OCI-LY7 (cell line): ENCODE results near the gene METTL1. TPM values are rescaled to one million over a fixed set of nuclear protein-coding genes. Genes with fewer than 3 reads are reported as not detected.

ENCODE experiments used
- BruUV-seq: library from RNA; stranded (reverse); fragments of 400-500 nt; replicated peaks from 2 replicates; lab custom pipeline; 2021; lab: Mats Ljungman, UMichigan
- CTCF ChIA-PET: fragments of 300-600 bp; sonication (Branson Sonifier 250); formaldehyde crosslinking; loops from one replicate; lab custom pipeline; 2022; ENCODE audit warnings: antibody characterized with exemption; ENCODE audit not compliant: unreplicated experiment; lab: Charles Lee
- POLR2A ChIA-PET: fragments of 300-600 bp; sonication (Branson Sonifier 250); formaldehyde crosslinking; loops from one replicate; lab custom pipeline; 2022; ENCODE audit warnings: antibody characterized with exemption; lab: Charles Lee
- DNase-seq: peaks from one replicate; pipeline ENCODE4 v3.0.0-alpha.2; 2015; ENCODE audit warnings: low spot score
- H2AFZ ChIP-seq: fragments of 200-600 bp; sonication (generic), shearing (Covaris generic); 2 replicates; pipeline ENCODE4 v1.6.1; 2014; ENCODE audit warnings: mild to moderate bottlenecking, antibody characterized with exemption, low read length, moderate library complexity
- H3K27ac ChIP-seq: fragments of 200-600 bp; sonication (generic); 2 replicates; pipeline ENCODE4 v1.5.1; 2014; ENCODE audit warnings: mixed run types, low read depth, mild to moderate bottlenecking, moderate library complexity, low read length, inconsistent platforms; ENCODE audit not compliant: poor library complexity, severe bottlenecking
- H3K36me3 ChIP-seq: fragments of 200-600 bp; sonication (generic); 2 replicates; pipeline ENCODE4 v1.6.1; 2014; ENCODE audit warnings: mild to moderate bottlenecking, antibody characterized with exemption, low read length, moderate library complexity, mixed read lengths; ENCODE audit not compliant: insufficient read depth
- H3K4me1 ChIP-seq: fragments of 200-600 bp; sonication (generic); 2 replicates; pipeline ENCODE4 v1.5.1; 2014; ENCODE audit warnings: mild to moderate bottlenecking, low read length; ENCODE audit not compliant: insufficient read depth, poor library complexity, severe bottlenecking
- H3K4me2 ChIP-seq: fragments of 200-600 bp; sonication (generic); 2 replicates; pipeline ENCODE4 v1.6.1; 2014; ENCODE audit warnings: mild to moderate bottlenecking, low read length
- H3K4me3 ChIP-seq: fragments of 200-600 bp; sonication (generic); 2 replicates; pipeline ENCODE4 v1.5.1; 2014; ENCODE audit warnings: mild to moderate bottlenecking, low read depth, low read length; ENCODE audit not compliant: poor library complexity, severe bottlenecking
- H3K79me2 ChIP-seq: fragments of 200-600 bp; sonication (generic); 2 replicates; pipeline ENCODE4 v1.6.1; 2016; ENCODE audit warnings: low read depth, mild to moderate bottlenecking, low read length, moderate library complexity, mixed read lengths; ENCODE audit not compliant: insufficient read depth
- H3K9me2 ChIP-seq: fragments of 200-600 bp; sonication (generic); 2 replicates; pipeline ENCODE4 v1.6.1; 2016; ENCODE audit warnings: mild to moderate bottlenecking, low read length, mixed read lengths; ENCODE audit not compliant: insufficient read depth
- H3K9me3 ChIP-seq: fragments of 200-600 bp; sonication (generic); 2 replicates; pipeline ENCODE4 v1.6.1; 2014; ENCODE audit warnings: mild to moderate bottlenecking, mixed run types, low read length, mixed read lengths
- H4K20me1 ChIP-seq: fragments of 200-600 bp; sonication (generic); 2 replicates; pipeline ENCODE4 v1.6.1; 2014; ENCODE audit warnings: mild to moderate bottlenecking, antibody characterized with exemption, low read length, moderate library complexity, mixed read lengths; ENCODE audit not compliant: insufficient read depth
- CTCF ChIP-seq: fragments of 200-600 bp; sonication (generic); conservative IDR thresholded peaks from 2 replicates; pipeline ENCODE4 v1.5.1; 2014; ENCODE audit warnings: mild to moderate bottlenecking, antibody characterized with exemption, low read length, moderate library complexity, mixed read lengths
- EZH2phosphoT487 ChIP-seq: fragments of 200-600 bp; sonication (generic); IDR thresholded peaks from 2 replicates; pipeline ENCODE4 v1.6.1; 2018; ENCODE audit warnings: low read depth, borderline replicate concordance, mild to moderate bottlenecking, mixed run types, antibody characterized with exemption, low read length, moderate library complexity, mixed read lengths
- intact Hi-C: fragments of 100-400 bp; cut with micrococcal nuclease; formaldehyde crosslinking; loops from one replicate; pipeline ENCODE4 v1.10.0; 2022; ENCODE audit not compliant: unreplicated experiment
- total RNA-seq, 2 experiments: library from RNA; depleted of rRNA in 1 of 2; stranded (reverse); fragments of >200 nt in 1 of 2; shearing (Covaris generic) in 1 of 2; gene quantifications; 2 replicates each; pipeline ENCODE4 v1.2.3, GENCODE V29; 2014 to 2022

Gene METTL1
- total RNA-seq, 2 experiments from 2014 or later, result 22.2 to 23.6 TPM

DNA sequence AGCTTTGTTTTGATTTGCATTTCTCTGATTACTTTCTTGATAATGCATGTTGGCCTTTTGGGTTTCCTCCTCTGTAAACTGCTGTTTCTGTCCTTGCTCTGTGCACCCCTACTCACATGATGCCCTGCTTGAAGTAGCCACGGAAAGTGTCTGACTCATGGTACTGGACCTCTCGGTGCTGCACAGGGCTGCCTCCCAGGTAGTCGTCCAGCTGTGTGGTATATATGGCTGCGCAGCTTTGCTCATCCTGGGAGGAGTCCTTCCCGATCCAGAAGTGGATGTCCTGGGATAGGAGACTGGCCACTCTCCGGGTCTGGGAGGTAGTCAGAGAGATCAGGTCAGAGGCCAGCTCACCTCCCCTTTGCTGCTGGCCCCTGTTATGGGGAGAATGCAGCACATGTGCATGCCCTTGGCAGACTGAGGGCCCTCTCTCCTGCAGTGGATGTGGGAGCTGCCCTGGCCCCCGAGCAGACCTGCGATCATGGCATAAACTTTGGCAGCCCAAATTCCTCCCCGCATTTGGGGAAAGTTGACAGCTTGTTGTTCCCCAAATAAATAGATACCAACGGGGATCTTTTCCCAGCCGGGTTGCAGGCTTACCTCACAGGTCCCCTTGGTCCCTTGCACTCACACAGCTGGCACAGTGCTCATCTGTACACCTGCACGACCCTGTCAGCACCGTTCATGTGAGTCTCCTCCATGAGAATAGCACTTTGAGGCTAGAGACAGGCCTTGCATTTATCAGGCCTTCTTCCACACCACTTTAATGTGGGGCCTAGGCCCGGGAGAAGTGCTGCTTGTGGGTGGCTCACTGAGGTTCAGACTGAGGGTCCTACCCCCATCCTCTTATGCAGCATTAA, 41.4 kb upstream of the METTL1 start:
- Histone ChIP-seq H3K36me3 (0 out of 2 replicates have a peak, but pooled peaks cover 2% of the 10 kb centered on the region), H3K9me2 (no peaks in the 10 kb centered on the region), H3K79me2 (no peaks in the 10 kb centered on the region), H3K4me1 (no peaks in the 10 kb centered on the region), H3K9me3 (no peaks in the 10 kb centered on the region), H3K4me3 (no peak overlapping the region), H3K27ac (no peak overlapping the region), H4K20me1 (no peaks in the 10 kb centered on the region), H2AFZ (no peak overlapping the region), H3K4me2 (no peak overlapping the region)
- ChIA-PET CTCF (no interaction called here), POLR2A (interaction anchor here (0.9 kb wide), 1 partner anchor 85 kb away, joined by 3 read pairs; no protein-coding TSS in a partner anchor)
- TF ChIP-seq EZH2phosphoT487, result no peak
- no peak for TF ChIP-seq CTCF
- intact Hi-C loops, result no loop called here
- DNase-seq, result no peak
- no TSS peak for BruUV-seq

- Histone ChIP-seq H2AFZ (no peak overlapping the region), H4K20me1 (no peaks in the 10 kb centered on the region), H3K27ac (no peak overlapping the region), H3K4me2 (no peak overlapping the region), H3K79me2 (no peaks in the 10 kb centered on the region), H3K36me3 (peaks cover 3% of the 10 kb centered on the region; the same call in 1 of the 2 replicates), H3K9me2 (no peaks in the 10 kb centered on the region), H3K4me1 (no peaks in the 10 kb centered on the region), H3K4me3 (no peak overlapping the region), H3K9me3 (no peaks in the 10 kb centered on the region)
- no peak for DNase-seq
- CTCF ChIA-PET, result no interaction called here
- intact Hi-C loops, result no loop called here
- POLR2A ChIA-PET, result interaction anchor here (0.7 kb wide), 1 partner anchor 287 kb away, joined by 3 read pairs; no protein-coding TSS in a partner anchor
- TF ChIP-seq EZH2phosphoT487, result no peak
- TF ChIP-seq CTCF, result no peak
- no TSS peak for BruUV-seq
These were observed 39.3 kb upstream of the METTL1 start for GRCh38 chr12:57811028-57811755.
